ENCODE results near the gene GCNA.
"Not testable (repeated sequence)": the region's sequence is repeated elsewhere in the genome, so short reads cannot be mapped to it uniquely, and the experiment has no call there.

The GCNA gene

GRCh38 chrX:71559773-71560172, 18.5 kb upstream of the GCNA start:
- H3K4me3 ChIP-seq (ENCODE audit: low read depth, low read length); H3K27ac ChIP-seq (ENCODE audit: low read depth, low read length); H3K27me3 ChIP-seq (ENCODE audit: control insufficient read depth, insufficient read depth, low read length); H3K4me1 ChIP-seq (ENCODE audit: control insufficient read depth, insufficient read depth, low read length); H3K9ac ChIP-seq (ENCODE audit: low read length); H3K9me3 ChIP-seq (ENCODE audit: control insufficient read depth, insufficient read depth, low read depth, low read length): not testable (repeated sequence)
- peaks cover 94% of the 10 kb centered on the region for H3K36me3 ChIP-seq (ENCODE audit: control insufficient read depth, insufficient read depth, low read length)

GRCh38 chrX:71563921-71564320, 14.3 kb upstream of the GCNA start:
- no peak overlapping the region for H3K4me3 ChIP-seq (ENCODE audit: low read depth, low read length)
- peaks cover 91% of the 10 kb centered on the region for H3K36me3 ChIP-seq (ENCODE audit: control insufficient read depth, insufficient read depth, low read length)
- no peak overlapping the region for H3K27ac ChIP-seq (ENCODE audit: low read depth, low read length)
- H3K4me1 ChIP-seq (ENCODE audit: control insufficient read depth, insufficient read depth, low read length) = no peaks in the 10 kb centered on the region
- H3K27me3 ChIP-seq (ENCODE audit: control insufficient read depth, insufficient read depth, low read length) = no peaks in the 10 kb centered on the region
- no peaks in the 10 kb centered on the region; the same call in 1 of the 2 replicates for H3K9me3 ChIP-seq (ENCODE audit: control insufficient read depth, insufficient read depth, low read depth, low read length)
- H3K9ac ChIP-seq (ENCODE audit: low read length) = no peak overlapping the region

DNA sequence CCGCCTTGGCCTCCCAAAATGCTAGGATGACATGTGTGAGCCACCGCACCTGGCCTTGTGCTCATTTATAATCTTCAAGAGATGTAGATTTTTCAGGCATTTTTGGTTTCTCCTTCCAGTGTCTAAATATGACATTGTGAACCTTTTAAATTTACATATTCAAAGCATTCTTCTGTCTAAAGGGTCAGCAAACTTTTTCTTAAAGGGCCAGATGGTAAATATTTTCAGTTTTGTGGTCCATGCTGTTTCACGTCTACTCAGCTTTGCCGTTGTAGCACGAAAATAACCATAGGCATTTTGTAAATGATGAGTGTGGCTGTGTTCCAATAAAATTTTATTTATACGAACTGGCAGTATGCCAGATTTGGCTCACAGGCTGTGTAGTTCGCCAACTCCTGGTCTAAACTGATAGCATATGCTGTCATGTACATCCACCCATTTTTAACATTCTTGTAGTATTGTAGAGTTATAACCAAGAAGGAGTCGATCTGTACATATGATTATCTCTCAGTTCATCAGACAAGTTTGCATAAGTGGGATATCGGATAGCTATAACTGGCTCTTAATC, 12.7 kb upstream of the GCNA start:
- no peak overlapping the region for H3K4me3 ChIP-seq (ENCODE audit: low read depth, low read length)
- no peaks in the 10 kb centered on the region for H3K4me1 ChIP-seq (ENCODE audit: control insufficient read depth, insufficient read depth, low read length)
- no peaks in the 10 kb centered on the region for H3K27me3 ChIP-seq (ENCODE audit: control insufficient read depth, insufficient read depth, low read length)
- peaks cover 86% of the 10 kb centered on the region for H3K36me3 ChIP-seq (ENCODE audit: control insufficient read depth, insufficient read depth, low read length)
- H3K9me3 ChIP-seq (ENCODE audit: control insufficient read depth, insufficient read depth, low read depth, low read length) = no peaks in the 10 kb centered on the region; the same call in 1 of the 2 replicates
- no peak overlapping the region for H3K27ac ChIP-seq (ENCODE audit: low read depth, low read length)
- no peak overlapping the region for H3K9ac ChIP-seq (ENCODE audit: low read length)

DNA sequence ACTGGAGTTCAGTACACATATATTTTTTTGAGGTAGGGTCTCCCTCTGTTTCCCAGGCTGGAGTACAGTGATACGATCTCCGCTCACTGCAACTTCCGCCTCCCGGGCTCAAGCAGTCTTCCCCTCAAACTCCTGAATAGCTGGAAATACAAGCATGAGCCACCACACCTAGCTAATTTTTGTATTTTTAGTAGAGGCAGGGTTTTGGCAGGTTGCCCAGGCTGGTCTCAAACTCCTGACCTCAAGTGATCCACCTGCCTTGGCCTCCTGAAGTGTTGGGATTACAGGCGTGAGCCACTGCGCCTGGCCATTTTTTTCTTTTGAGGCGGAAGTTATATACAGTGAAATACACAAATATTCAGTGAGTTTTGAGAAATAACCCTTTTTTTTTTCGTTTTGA, 6.8 kb upstream of the GCNA start:
- H3K9me3 ChIP-seq (ENCODE audit: control insufficient read depth, insufficient read depth, low read depth, low read length); H3K9ac ChIP-seq (ENCODE audit: low read length); H3K4me1 ChIP-seq (ENCODE audit: control insufficient read depth, insufficient read depth, low read length); H3K27me3 ChIP-seq (ENCODE audit: control insufficient read depth, insufficient read depth, low read length); H3K27ac ChIP-seq (ENCODE audit: low read depth, low read length); H3K4me3 ChIP-seq (ENCODE audit: low read depth, low read length): not testable (repeated sequence)
- peaks cover 80% of the 10 kb centered on the region for H3K36me3 ChIP-seq (ENCODE audit: control insufficient read depth, insufficient read depth, low read length)

- H3K36me3 ChIP-seq (ENCODE audit: control insufficient read depth, insufficient read depth, low read length) = peaks cover 63% of the 10 kb centered on the region
- no peak overlapping the region for H3K4me3 ChIP-seq (ENCODE audit: low read depth, low read length)
- no peaks in the 10 kb centered on the region for H3K27me3 ChIP-seq (ENCODE audit: control insufficient read depth, insufficient read depth, low read length)
- H3K27ac ChIP-seq (ENCODE audit: low read depth, low read length) = no peak overlapping the region
- H3K9me3 ChIP-seq (ENCODE audit: control insufficient read depth, insufficient read depth, low read depth, low read length) = peaks cover 6% of the 10 kb centered on the region; the same call in 1 of the 2 replicates
- no peaks in the 10 kb centered on the region for H3K4me1 ChIP-seq (ENCODE audit: control insufficient read depth, insufficient read depth, low read length)
- no peak overlapping the region for H3K9ac ChIP-seq (ENCODE audit: low read length)
Measured at GRCh38 chrX:71573590-71573989, 4.6 kb upstream of the GCNA start.

GRCh38 chrX:71577682-71578081, 555 bp upstream of the GCNA start:
- H3K27ac ChIP-seq (ENCODE audit: low read depth, low read length) = no peak overlapping the region
- no peak overlapping the region for H3K4me3 ChIP-seq (ENCODE audit: low read depth, low read length)
- H3K36me3 ChIP-seq (ENCODE audit: control insufficient read depth, insufficient read depth, low read length) = peaks cover 38% of the 10 kb centered on the region
- H3K9me3 ChIP-seq (ENCODE audit: control insufficient read depth, insufficient read depth, low read depth, low read length) = peaks cover 6% of the 10 kb centered on the region; the same call in 1 of the 2 replicates
- no peaks in the 10 kb centered on the region for H3K4me1 ChIP-seq (ENCODE audit: control insufficient read depth, insufficient read depth, low read length)
- no peak overlapping the region for H3K9ac ChIP-seq (ENCODE audit: low read length)
- H3K27me3 ChIP-seq (ENCODE audit: control insufficient read depth, insufficient read depth, low read length) = no peaks in the 10 kb centered on the region

DNA sequence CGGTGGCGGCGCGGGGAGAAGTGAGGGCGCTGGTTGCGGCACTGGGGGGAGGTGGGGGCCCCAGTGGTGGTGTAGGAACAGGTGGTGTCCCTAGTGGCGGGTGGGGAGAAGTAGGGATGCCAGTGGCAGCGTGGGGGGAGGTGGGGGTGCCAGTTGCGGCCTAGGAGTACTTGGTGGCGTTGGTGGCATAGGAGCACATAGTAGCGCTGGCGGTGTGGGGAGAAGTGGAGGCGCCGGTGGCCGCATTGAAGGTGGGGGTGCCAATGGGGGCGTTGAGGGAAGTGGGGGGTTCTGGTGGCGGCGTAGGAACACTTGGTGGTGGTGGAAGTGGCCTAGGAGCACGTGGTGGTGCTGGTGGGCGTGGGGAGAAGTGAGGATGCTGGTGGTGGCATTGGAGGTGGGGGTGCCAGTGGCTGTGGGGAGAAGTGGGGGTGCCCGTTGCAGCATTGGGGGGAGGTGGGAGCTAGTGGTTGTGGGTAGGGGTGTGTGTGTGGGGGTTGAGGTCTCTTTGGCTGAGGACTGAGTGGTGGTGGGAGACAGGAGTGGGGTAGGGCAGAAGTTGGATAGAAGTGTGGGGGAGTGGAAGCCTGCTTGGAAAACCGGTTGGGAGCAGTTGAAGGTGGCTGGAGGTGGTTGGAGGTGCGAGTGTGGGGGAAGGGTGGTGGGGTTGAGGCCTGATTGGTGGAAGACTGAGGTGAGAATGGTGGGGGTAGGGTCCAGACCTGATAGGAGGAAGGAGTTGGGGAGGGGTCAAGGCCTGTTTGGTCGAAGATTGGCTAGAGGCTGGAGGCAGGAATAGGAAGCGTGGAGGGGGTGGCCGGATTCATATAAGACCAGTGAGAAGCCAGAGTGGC, 1.1 kb downstream of the GCNA start:
- H3K9ac ChIP-seq (ENCODE audit: low read length) = no peak overlapping the region
- H3K36me3 ChIP-seq (ENCODE audit: control insufficient read depth, insufficient read depth, low read length) = peaks cover 22% of the 10 kb centered on the region
- H3K27ac ChIP-seq (ENCODE audit: low read depth, low read length) = no peak overlapping the region
- no peaks in the 10 kb centered on the region for H3K27me3 ChIP-seq (ENCODE audit: control insufficient read depth, insufficient read depth, low read length)
- no peak overlapping the region for H3K4me3 ChIP-seq (ENCODE audit: low read depth, low read length)
- H3K9me3 ChIP-seq (ENCODE audit: control insufficient read depth, insufficient read depth, low read depth, low read length) = no peaks in the 10 kb centered on the region
- H3K4me1 ChIP-seq (ENCODE audit: control insufficient read depth, insufficient read depth, low read length) = no peaks in the 10 kb centered on the region

DNA sequence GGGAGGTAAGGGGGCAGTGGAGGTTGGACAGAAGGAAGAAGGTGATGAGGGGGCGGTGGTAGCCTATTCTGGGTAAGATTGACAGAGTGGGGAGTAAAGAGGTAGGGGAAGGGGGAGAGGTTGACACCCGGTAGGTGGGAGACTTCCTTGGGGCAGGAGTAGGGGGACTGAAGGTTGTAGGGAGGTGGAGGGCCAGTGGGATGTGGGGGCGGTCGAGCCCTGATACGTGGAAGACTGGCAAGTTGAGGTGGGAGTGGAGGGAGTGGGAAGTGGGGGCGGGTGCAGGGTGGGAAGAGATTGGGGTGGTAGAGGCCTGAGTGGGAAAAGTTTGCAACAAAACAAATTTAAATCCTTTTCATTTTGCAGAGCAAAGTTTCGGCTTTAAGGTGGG, 1.7 kb downstream of the GCNA start:
- Histone ChIP-seq H3K4me3 (ENCODE audit: low read depth, low read length) (no peak overlapping the region), H3K27me3 (ENCODE audit: control insufficient read depth, insufficient read depth, low read length) (no peaks in the 10 kb centered on the region), H3K27ac (ENCODE audit: low read depth, low read length) (no peak overlapping the region), H3K4me1 (ENCODE audit: control insufficient read depth, insufficient read depth, low read length) (no peaks in the 10 kb centered on the region), H3K9me3 (ENCODE audit: control insufficient read depth, insufficient read depth, low read depth, low read length) (no peaks in the 10 kb centered on the region), H3K9ac (ENCODE audit: low read length) (no peak overlapping the region), H3K36me3 (ENCODE audit: control insufficient read depth, insufficient read depth, low read length) (peaks cover 16% of the 10 kb centered on the region)

- Histone ChIP-seq H3K27ac (ENCODE audit: low read depth, low read length) (no peak overlapping the region), H3K4me1 (ENCODE audit: control insufficient read depth, insufficient read depth, low read length) (no peaks in the 10 kb centered on the region), H3K36me3 (ENCODE audit: control insufficient read depth, insufficient read depth, low read length) (peaks cover 6% of the 10 kb centered on the region), H3K9me3 (ENCODE audit: control insufficient read depth, insufficient read depth, low read depth, low read length) (no peaks in the 10 kb centered on the region), H3K27me3 (ENCODE audit: control insufficient read depth, insufficient read depth, low read length) (no peaks in the 10 kb centered on the region), H3K4me3 (ENCODE audit: low read depth, low read length) (no peak overlapping the region), H3K9ac (ENCODE audit: low read length) (no peak overlapping the region)
Measured at GRCh38 chrX:71581210-71581609, 3.0 kb downstream of the GCNA start.

DNA sequence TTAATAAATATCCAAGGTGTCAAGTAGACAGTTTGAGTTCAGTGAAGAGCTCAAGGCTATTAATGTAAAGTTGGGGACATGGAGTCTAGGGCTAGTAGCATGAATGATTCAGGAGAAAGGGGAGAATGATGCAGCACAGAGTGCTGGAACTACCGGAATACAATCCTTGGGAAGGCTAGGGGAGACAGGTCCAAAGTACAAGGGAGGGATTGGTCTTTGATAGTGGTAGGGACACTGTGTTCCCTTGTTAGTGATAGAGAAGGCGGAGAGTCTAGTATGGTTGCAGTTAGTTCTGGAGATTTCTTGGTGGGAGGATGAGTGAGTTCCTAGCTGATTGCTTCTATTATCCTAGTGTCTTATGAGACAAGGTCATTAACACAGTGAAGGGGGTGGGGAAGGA, 8.7 kb downstream of the GCNA start:
- no peak overlapping the region for H3K9ac ChIP-seq (ENCODE audit: low read length)
- no peaks in the 10 kb centered on the region for H3K27me3 ChIP-seq (ENCODE audit: control insufficient read depth, insufficient read depth, low read length)
- H3K4me3 ChIP-seq (ENCODE audit: low read depth, low read length) = no peak overlapping the region
- H3K27ac ChIP-seq (ENCODE audit: low read depth, low read length) = no peak overlapping the region
- no peaks in the 10 kb centered on the region for H3K4me1 ChIP-seq (ENCODE audit: control insufficient read depth, insufficient read depth, low read length)
- H3K9me3 ChIP-seq (ENCODE audit: control insufficient read depth, insufficient read depth, low read depth, low read length) = no peaks in the 10 kb centered on the region
- H3K36me3 ChIP-seq (ENCODE audit: control insufficient read depth, insufficient read depth, low read length) = 0 out of 2 replicates have a peak, but pooled peaks cover 3% of the 10 kb centered on the region

- H3K36me3 ChIP-seq (ENCODE audit: control insufficient read depth, insufficient read depth, low read length); H3K9ac ChIP-seq (ENCODE audit: low read length); H3K9me3 ChIP-seq (ENCODE audit: control insufficient read depth, insufficient read depth, low read depth, low read length); H3K4me1 ChIP-seq (ENCODE audit: control insufficient read depth, insufficient read depth, low read length); H3K27ac ChIP-seq (ENCODE audit: low read depth, low read length); H3K4me3 ChIP-seq (ENCODE audit: low read depth, low read length); H3K27me3 ChIP-seq (ENCODE audit: control insufficient read depth, insufficient read depth, low read length): not testable (repeated sequence)
Measured at GRCh38 chrX:71593210-71593609, 15.0 kb downstream of the GCNA start.
